Measurements from ENCODE around the gene WDR90. TPM values are rescaled to one million over a fixed set of nuclear protein-coding genes. Genes with fewer than 3 reads are reported as not detected.

The WDR90 gene
- total and polyA plus RNA-seq, 2 of the 13 experiments (the other 11 are each of a cell fraction or from before 2014, with no cell fraction given): 14.9 to 28.9 TPM

- TF ChIP-seq CTCF (CRISPR knock-in tag; IDR thresholded peaks at IDR 0.05): peak; percentile 15; the same call in 1 of the 2 replicates
- peak; percentile 74 for TF ChIP-seq NFYB (CRISPR knock-in tag; IDR thresholded peaks at IDR 0.05)
- TF ChIP-seq SAP130 (CRISPR knock-in tag; IDR thresholded peaks at IDR 0.05; ENCODE audit: low read depth): 0 out of 2 replicates have a peak, but pooled peaks have one; percentile 15
- TF ChIP-seq MYC (CRISPR knock-in tag; IDR thresholded peaks at IDR 0.05; ENCODE audit: borderline replicate concordance): peak; percentile 38; the same call in 1 of the 2 replicates
- no peak for TF ChIP-seq ETS1 (CRISPR knock-in tag; IDR thresholded peaks at IDR 0.05)
- no peak for TF ChIP-seq SOX13 (IDR thresholded peaks at IDR 0.05)
- 0 out of 4 replicates have a peak, but pooled peaks of 1 of the 2 experiments have one; percentile 6 for TF ChIP-seq SOX13 (CRISPR knock-in tag; conservative IDR thresholded peaks at IDR 0.05 in 1 of 2, IDR thresholded peaks at IDR 0.05 in 1 of 2)
- TF ChIP-seq CREB3 (CRISPR knock-in tag; IDR thresholded peaks at IDR 0.05): no peak
- peak; percentile 61; the same call in 1 of the 2 replicates for TF ChIP-seq KDM2A (CRISPR knock-in tag; IDR thresholded peaks at IDR 0.05; ENCODE audit: borderline replicate concordance, low read depth)
- no peak for TF ChIP-seq ZHX2 (IDR thresholded peaks at IDR 0.05; ENCODE audit: low read depth)
- no peak for TF ChIP-seq ZHX2 (CRISPR knock-in tag; IDR thresholded peaks at IDR 0.05; ENCODE audit: borderline replicate concordance)
- TF ChIP-seq HNF4G (IDR thresholded peaks at IDR 0.05; ENCODE audit: borderline replicate concordance, low read depth, low read length): no peak
- TF ChIP-seq HNF4G (CRISPR knock-in tag; IDR thresholded peaks at IDR 0.05; ENCODE audit: borderline replicate concordance, low read depth): no peak
- 0 out of 2 replicates have a peak, but pooled peaks have one; percentile 37 for TF ChIP-seq GMEB1 (CRISPR knock-in tag; IDR thresholded peaks at IDR 0.05; ENCODE audit: borderline replicate concordance)
- TF ChIP-seq ATF7-NPFF (CRISPR knock-in tag; IDR thresholded peaks at IDR 0.05; ENCODE audit: low read depth): peak; percentile 41; the same call in 1 of the 2 replicates
These were observed 65.7 kb downstream of the WDR90 start, which contains the start of gene METRN (continued) for GRCh38 chr16:714558-715476.
